GM21381 (cell line): ENCODE results near the gene SMYD4.
A peak's percentile ranks its signal among the peaks of the same experiment; 100 is the strongest.
"Not testable (repeated sequence)": the region's sequence is repeated elsewhere in the genome, so short reads cannot be mapped to it uniquely, and the experiment has no call there.

ENCODE experiments used
- ATAC-seq: cut with Tn5 transposase; IDR thresholded peaks from one replicate; pipeline ENCODE4 v1.9.1; 2021; ENCODE audit warnings: mild to moderate bottlenecking, moderate library complexity; ENCODE audit not compliant: unreplicated experiment

The SMYD4 gene

GRCh38 chr17:1834380-1835149 lies 4.9 kb upstream of the SMYD4 start:
- ATAC-seq: peak; percentile 50

GRCh38 chr17:1830288-1830687 lies 586 bp upstream of the SMYD4 start:
- ATAC-seq: no peak

GRCh38 chr17:1829216-1829591 lies 498 bp downstream of the SMYD4 start:
- ATAC-seq: no peak

GRCh38 chr17:1820528-1821252 lies 9.0 kb downstream of the SMYD4 start:
- ATAC-seq: no peak

- no peak for ATAC-seq
Measured at GRCh38 chr17:1813088-1813487, 16.6 kb downstream of the SMYD4 start.

GRCh38 chr17:1810450-1811103 lies 19.1 kb downstream of the SMYD4 start:
- ATAC-seq: no peak

- not testable (repeated sequence) for ATAC-seq
Measured at GRCh38 chr17:1809815-1810214, 19.9 kb downstream of the SMYD4 start.

GRCh38 chr17:1808644-1809043 lies 21.1 kb downstream of the SMYD4 start:
- ATAC-seq: no peak

- no peak for ATAC-seq
Measured at GRCh38 chr17:1807890-1808289, 21.8 kb downstream of the SMYD4 start.

- no peak for ATAC-seq
Measured at GRCh38 chr17:1803280-1803679, 26.4 kb downstream of the SMYD4 start.

GRCh38 chr17:1802429-1802828 lies 27.3 kb downstream of the SMYD4 start:
- no peak for ATAC-seq

- no peak for ATAC-seq
Measured at GRCh38 chr17:1800712-1801111, 29.0 kb downstream of the SMYD4 start.

GRCh38 chr17:1800240-1800639 lies 29.5 kb downstream of the SMYD4 start:
- no peak for ATAC-seq

GRCh38 chr17:1797846-1798245 lies 31.9 kb downstream of the SMYD4 start:
- not testable (repeated sequence) for ATAC-seq

GRCh38 chr17:1797323-1797722 lies 32.4 kb downstream of the SMYD4 start:
- no peak for ATAC-seq

- no peak for ATAC-seq
Measured at GRCh38 chr17:1796800-1797199, 32.9 kb downstream of the SMYD4 start.

- no peak for ATAC-seq
Measured at GRCh38 chr17:1793447-1793806, 36.3 kb downstream of the SMYD4 start.

GRCh38 chr17:1792495-1793446 lies 36.9 kb downstream of the SMYD4 start:
- ATAC-seq: no peak

- no peak for ATAC-seq
Measured at GRCh38 chr17:1789936-1790335, 39.8 kb downstream of the SMYD4 start.

- no peak for ATAC-seq
Measured at GRCh38 chr17:1787301-1787902, 42.3 kb downstream of the SMYD4 start.
